HEK293 (cell line): ENCODE measurements around the gene STARD5.

Experiments used
- CTCF ChIA-PET: fragments of 350-600 bp; formaldehyde crosslinking; extraction: SDS; loops from one replicate; lab custom pipeline; 2021; ENCODE audit warnings: antibody characterized with exemption; lab: Yijun Ruan, JAX
- POLR2A ChIA-PET: fragments of 300-600 bp; formaldehyde crosslinking; extraction: SDS; loops from one replicate; lab custom pipeline; 2020; ENCODE audit warnings: antibody characterized with exemption, inconsistent platforms; lab: Yijun Ruan, JAX
- H3K27ac ChIP-seq: fragments of 200-500 bp; sonication (Bioruptor generic); 2 replicates; pipeline ENCODE4 v1.5.1; 2014; ENCODE audit warnings: low read depth, low read length, control low read depth, inconsistent platforms; ENCODE audit errors: extremely low read depth
- H3K36me3 ChIP-seq, 2 experiments: fragments of 200-500 bp in 1 of 2; sonication (Bioruptor generic) in 1 of 2; 1 replicate in 1 of 2; 2 replicates in 1 of 2; pipeline ENCODE4 v1.5.1; 2014 to 2017; ENCODE audit warnings: inconsistent platforms in 2 of 2, low read length in 2 of 2; ENCODE audit not compliant: control insufficient read depth in 2 of 2, insufficient read depth in 1 of 2
- H3K4me1 ChIP-seq: fragments of 200-500 bp; sonication (Bioruptor generic); 2 replicates; pipeline ENCODE4 v1.5.1; 2014; ENCODE audit warnings: mild to moderate bottlenecking, low read length, inconsistent platforms; ENCODE audit not compliant: control insufficient read depth, insufficient read depth
- H3K4me3 ChIP-seq: 2 replicates; pipeline ENCODE4 v1.5.1; 2011; ENCODE audit warnings: low read depth, mild to moderate bottlenecking, control low read depth, low read length, moderate library complexity
- H3K9me3 ChIP-seq: fragments of 200-500 bp; sonication (Bioruptor generic); 2 replicates; pipeline ENCODE4 v1.5.1; 2014; ENCODE audit warnings: low read depth, low read length, inconsistent platforms; ENCODE audit not compliant: control insufficient read depth, insufficient read depth
- AEBP2 ChIP-seq: fragments of 450-650 bp; formaldehyde crosslinking; IDR thresholded peaks from 2 replicates; pipeline ENCODE4 v1.5.1; 2016; ENCODE audit warnings: missing biosample characterization, missing genetic modification characterization, borderline replicate concordance
- ATF2 ChIP-seq: fragments of 450-650 bp; formaldehyde crosslinking; IDR thresholded peaks from 2 replicates; pipeline ENCODE4 v1.5.1; 2016; ENCODE audit warnings: missing biosample characterization, missing genetic modification characterization, low read depth
- EGR2 ChIP-seq: fragments of 450-650 bp; formaldehyde crosslinking; IDR thresholded peaks from 2 replicates; pipeline ENCODE4 v1.5.1; 2016; ENCODE audit warnings: low read depth, missing biosample characterization, missing genetic modification characterization
- HIC1 ChIP-seq: fragments of 450-650 bp; formaldehyde crosslinking; IDR thresholded peaks from 2 replicates; pipeline ENCODE4 v1.5.1; 2016; ENCODE audit warnings: missing biosample characterization, missing genetic modification characterization
- KLF7 ChIP-seq: fragments of 450-650 bp; formaldehyde crosslinking; IDR thresholded peaks from 2 replicates; pipeline ENCODE4 v1.5.1; 2016; ENCODE audit warnings: missing biosample characterization, missing genetic modification characterization, borderline replicate concordance
- KLF8 ChIP-seq: fragments of 450-650 bp; formaldehyde crosslinking; IDR thresholded peaks from 2 replicates; pipeline ENCODE4 v1.5.1; 2016; ENCODE audit warnings: missing biosample characterization, missing genetic modification characterization
- MEIS1 ChIP-seq: sonication (generic); formaldehyde crosslinking; IDR thresholded peaks from 2 replicates; pipeline ENCODE4 v1.8.1; 2022; ENCODE audit warnings: missing genetic modification reagents, mild to moderate bottlenecking, borderline replicate concordance
- SP3 ChIP-seq: fragments of 450-650 bp; formaldehyde crosslinking; IDR thresholded peaks from 2 replicates; pipeline ENCODE4 v1.5.1; 2016; ENCODE audit warnings: missing biosample characterization, missing genetic modification characterization
- ZBTB44 ChIP-seq: fragments of 450-650 bp; IDR thresholded peaks from 2 replicates; pipeline ENCODE4 v1.5.1; 2018; ENCODE audit warnings: missing biosample characterization, mild to moderate bottlenecking, missing genetic modification characterization
- ZEB2 ChIP-seq: fragments of 450-650 bp; formaldehyde crosslinking; IDR thresholded peaks from 2 replicates; pipeline ENCODE4 v1.5.1; 2016; ENCODE audit warnings: missing biosample characterization, missing genetic modification characterization
- ZNF138 ChIP-seq: fragments of 450-650 bp; formaldehyde crosslinking; IDR thresholded peaks from 2 replicates; pipeline ENCODE4 v1.5.1; 2016; ENCODE audit warnings: missing biosample characterization, missing genetic modification characterization, borderline replicate concordance
- ZNF174 ChIP-seq: fragments of 450-650 bp; formaldehyde crosslinking; IDR thresholded peaks from 2 replicates; pipeline ENCODE4 v1.5.0; 2017; ENCODE audit warnings: missing biosample characterization, mild to moderate bottlenecking, missing genetic modification characterization
- ZNF19 ChIP-seq: fragments of 450-650 bp; formaldehyde crosslinking; IDR thresholded peaks from 2 replicates; pipeline ENCODE4; 2016; ENCODE audit warnings: missing biosample characterization, missing genetic modification characterization, low read depth
- ZNF274 ChIP-seq, 2 experiments: fragments of 200-500 bp in 1 of 2; fragments of 450-650 bp in 1 of 2; sonication (Bioruptor generic) in 1 of 2; formaldehyde crosslinking in 1 of 2; IDR thresholded peaks; 2 replicates each; pipeline versions ENCODE4 v1.5.1 to v1.6.1; 2014 to 2016; ENCODE audit warnings: borderline replicate concordance in 1 of 2, inconsistent platforms in 1 of 2, low read length in 1 of 2, missing biosample characterization in 1 of 2, missing genetic modification characterization in 1 of 2
- ZNF350 ChIP-seq: fragments of 450-650 bp; formaldehyde crosslinking; IDR thresholded peaks from 2 replicates; pipeline ENCODE4 v1.5.0; 2017; ENCODE audit warnings: missing biosample characterization, mild to moderate bottlenecking, missing genetic modification characterization
- ZNF366 ChIP-seq: fragments of 450-650 bp; formaldehyde crosslinking; conservative IDR thresholded peaks from 2 replicates; pipeline ENCODE4 v1.5.1; 2016; ENCODE audit warnings: missing biosample characterization, missing genetic modification characterization
- ZNF398 ChIP-seq: fragments of 450-650 bp; formaldehyde crosslinking; IDR thresholded peaks from 2 replicates; pipeline ENCODE4 v1.5.1; 2017; ENCODE audit warnings: missing biosample characterization, missing genetic modification characterization
- ZNF423 ChIP-seq: fragments of 450-650 bp; formaldehyde crosslinking; IDR thresholded peaks from 2 replicates; pipeline ENCODE4 v1.5.1; 2016; ENCODE audit warnings: missing biosample characterization, missing genetic modification characterization
- ZNF529 ChIP-seq: fragments of 450-650 bp; formaldehyde crosslinking; IDR thresholded peaks from 2 replicates; pipeline ENCODE4 v1.5.1; 2017; ENCODE audit warnings: missing genetic modification characterization, missing biosample characterization; ENCODE audit not compliant: insufficient replicate concordance
- ZNF558 ChIP-seq: fragments of 450-650 bp; formaldehyde crosslinking; IDR thresholded peaks from 2 replicates; pipeline ENCODE4 v1.5.1; 2016; ENCODE audit warnings: missing biosample characterization, missing genetic modification characterization
- ZNF623 ChIP-seq: fragments of 450-650 bp; formaldehyde crosslinking; IDR thresholded peaks from 2 replicates; pipeline ENCODE4 v1.5.1; 2016; ENCODE audit warnings: missing biosample characterization, missing genetic modification characterization
- ZNF639 ChIP-seq: fragments of 450-650 bp; formaldehyde crosslinking; IDR thresholded peaks from 2 replicates; pipeline ENCODE4 v1.5.1; 2016; ENCODE audit warnings: missing biosample characterization, missing genetic modification characterization
- ZNF777 ChIP-seq: fragments of 450-650 bp; formaldehyde crosslinking; IDR thresholded peaks from 2 replicates; pipeline ENCODE4 v1.5.1; 2017; ENCODE audit warnings: missing biosample characterization, missing genetic modification characterization, borderline replicate concordance
- ZSCAN23 ChIP-seq: fragments of 450-650 bp; formaldehyde crosslinking; IDR thresholded peaks from 2 replicates; pipeline ENCODE4 v1.5.1; 2016; ENCODE audit warnings: missing biosample characterization, missing genetic modification characterization

STARD5 gene

GRCh38 chr15:81343371-81343770, 19.4 kb upstream of the STARD5 start (continued):
- TF ChIP-seq ZNF138 (no peak), ZNF19 (tag by site-specific recombination) (no peak), ZNF274 (IDR thresholded peaks at IDR 0.05; ENCODE audit: low read length) (no peak), ZNF274 (tag by site-specific recombination; IDR thresholded peaks at IDR 0.05; ENCODE audit: borderline replicate concordance) (no peak), ZNF529 (tag by site-specific recombination) (no peak), EGR2 (no peak)

GRCh38 chr15:81341351-81341750, 17.4 kb upstream of the STARD5 start:
- peaks cover 5% of the 10 kb centered on the region; the same call in 1 of the 2 replicates for H3K4me1 ChIP-seq
- TF ChIP-seq ZNF623 (no peak), ATF2 (tag by site-specific recombination) (no peak), ZNF423 (tag by site-specific recombination) (no peak), ZBTB44 (tag by site-specific recombination) (no peak), HIC1 (tag by site-specific recombination) (no peak)
- TF ChIP-seq, all 188 proteins: peak for 0
- ChIA-PET CTCF (interaction anchor here (0.8 to 1.1 kb wide), 5 partner anchors 11 to 75 kb away, joined by 3 read pairs; no protein-coding TSS in a partner anchor), POLR2A (no interaction called here)
- Histone ChIP-seq H3K36me3 (no peaks in the 10 kb centered on the region), H3K9me3 (no peaks in the 10 kb centered on the region), H3K4me3 (no peak overlapping the region), H3K27ac (no peak overlapping the region)

GRCh38 chr15:81339851-81340250, 15.9 kb upstream of the STARD5 start:
- Histone ChIP-seq H3K4me1 (peaks cover 5% of the 10 kb centered on the region; the same call in 1 of the 2 replicates), H3K27ac (no peak overlapping the region), H3K4me3 (no peak overlapping the region), H3K9me3 (no peaks in the 10 kb centered on the region), H3K36me3 (no peaks in the 10 kb centered on the region)
- ChIA-PET POLR2A (no interaction called here), CTCF (interaction anchor here (0.6 to 1.9 kb wide), 2 partner anchors 59 to 65 kb away, joined by 3 to 4 read pairs; no protein-coding TSS in a partner anchor)
- TF ChIP-seq ZNF639 (tag by site-specific recombination) (no peak), MEIS1 (CRISPR knock-in tag) (no peak), ZNF350 (tag by site-specific recombination) (no peak), ZNF777 (tag by site-specific recombination) (no peak), ZNF174 (tag by site-specific recombination) (no peak), AEBP2 (tag by site-specific recombination) (no peak), KLF7 (no peak), ZSCAN23 (tag by site-specific recombination) (no peak), ZNF398 (tag by site-specific recombination) (no peak), SP3 (tag by site-specific recombination) (no peak), ZNF558 (tag by site-specific recombination) (no peak), ZNF366 (tag by site-specific recombination) (no peak), KLF8 (no peak), ZEB2 (tag by site-specific recombination) (no peak)
